Measurements from ENCODE around the gene RFX7. TPM values are rescaled to one million over a fixed set of nuclear protein-coding genes. Genes with fewer than 3 reads are reported as not detected.
"Not testable (repeated sequence)": the region's sequence is repeated elsewhere in the genome, so short reads cannot be mapped to it uniquely, and the experiment has no call there.

Gene RFX7
- total RNA-seq, 1 donor from 2014 or later: 4.2 TPM

- DNase-seq (ENCODE audit: low read depth, low spot score): peak; percentile 2
These were observed 38.4 kb downstream of the RFX7 start for GRCh38 chr15:56205061-56205876.

DNA sequence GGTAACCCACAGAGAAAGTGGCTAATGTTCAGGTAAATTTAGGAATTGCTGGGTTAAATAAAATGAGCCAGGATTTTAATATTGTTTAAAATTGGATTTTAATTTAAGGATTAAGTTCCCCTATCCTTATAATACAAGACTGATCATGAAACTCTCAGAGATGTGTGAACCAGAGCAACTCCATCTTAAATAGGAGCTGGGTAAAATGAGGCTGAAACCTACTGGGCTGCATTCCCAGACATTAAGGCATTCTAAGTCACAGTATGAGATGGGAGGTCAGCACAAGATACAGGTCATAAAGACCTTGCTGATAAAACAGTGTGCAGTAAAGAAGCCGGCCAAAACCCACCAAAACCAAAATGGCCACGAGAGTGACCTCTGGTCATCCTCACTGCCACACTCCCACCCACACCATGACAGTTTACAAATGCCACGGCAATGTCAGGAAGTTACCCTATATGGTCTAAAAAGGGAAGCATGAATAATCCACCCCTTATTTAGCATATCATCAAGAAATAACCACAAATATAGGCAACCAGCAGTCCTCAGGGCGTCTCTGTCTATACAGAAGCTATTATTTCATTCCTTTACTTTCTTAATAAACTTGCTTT is 40.3 kb downstream of the RFX7 start:
- not testable (repeated sequence) for DNase-seq (ENCODE audit: low read depth, low spot score)

GRCh38 chr15:56202701-56203100 is 41.0 kb downstream of the RFX7 start:
- no peak for DNase-seq (ENCODE audit: low read depth, low spot score)

- DNase-seq (ENCODE audit: low read depth, low spot score): no peak
These were observed 44.6 kb downstream of the RFX7 start for GRCh38 chr15:56199038-56199437.

GRCh38 chr15:56194035-56194434 is 49.6 kb downstream of the RFX7 start:
- DNase-seq (ENCODE audit: low read depth, low spot score): no peak

- DNase-seq (ENCODE audit: low read depth, low spot score): no peak
These were observed 50.8 kb downstream of the RFX7 start for GRCh38 chr15:56192659-56193442.

GRCh38 chr15:56187665-56188064 is 56.0 kb downstream of the RFX7 start:
- no peak for DNase-seq (ENCODE audit: low read depth, low spot score)

GRCh38 chr15:56185980-56186379 is 57.7 kb downstream of the RFX7 start:
- DNase-seq (ENCODE audit: low read depth, low spot score): no peak

DNA sequence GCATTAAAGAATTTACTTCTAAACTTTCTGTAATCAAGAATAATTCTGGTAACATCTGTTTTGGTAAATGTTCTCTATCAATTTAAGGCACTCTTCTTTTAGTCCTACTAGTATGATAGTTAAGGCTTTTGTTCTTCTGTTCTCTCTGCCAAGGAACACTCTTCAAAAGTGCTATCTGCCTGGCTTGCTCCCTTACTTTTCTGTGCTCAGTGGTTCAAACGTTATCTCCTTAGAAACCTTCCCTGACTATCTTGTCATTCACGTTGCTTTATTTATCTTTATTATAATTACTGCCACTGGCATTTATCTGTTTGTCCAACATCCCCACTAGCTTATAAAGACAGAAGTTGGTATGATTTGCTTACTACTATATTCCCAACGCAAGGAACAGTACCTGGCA is 59.2 kb downstream of the RFX7 start:
- no peak for DNase-seq (ENCODE audit: low read depth, low spot score)

- no peak for DNase-seq (ENCODE audit: low read depth, low spot score)
These were observed 62.8 kb downstream of the RFX7 start for GRCh38 chr15:56180851-56181250.

DNA sequence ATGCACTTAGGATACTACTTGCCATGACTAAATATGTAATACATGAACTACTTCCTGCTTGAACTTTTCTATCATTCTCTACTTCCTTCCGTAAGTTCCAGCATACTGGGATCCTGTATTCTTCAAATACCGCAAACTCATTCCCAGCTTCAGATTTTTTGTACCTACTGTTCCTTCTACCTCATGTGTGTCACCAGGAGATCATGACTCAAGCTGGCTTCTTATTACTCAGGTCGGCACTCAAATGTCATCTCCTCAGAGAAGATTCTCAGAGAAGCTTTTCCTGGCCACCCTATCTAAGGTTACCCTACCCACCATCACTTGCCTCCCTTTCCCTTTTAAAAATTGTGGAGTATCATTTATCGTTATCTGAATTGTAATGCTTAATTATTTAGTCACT is 66.7 kb downstream of the RFX7 start:
- DNase-seq (ENCODE audit: low read depth, low spot score): no peak

DNA sequence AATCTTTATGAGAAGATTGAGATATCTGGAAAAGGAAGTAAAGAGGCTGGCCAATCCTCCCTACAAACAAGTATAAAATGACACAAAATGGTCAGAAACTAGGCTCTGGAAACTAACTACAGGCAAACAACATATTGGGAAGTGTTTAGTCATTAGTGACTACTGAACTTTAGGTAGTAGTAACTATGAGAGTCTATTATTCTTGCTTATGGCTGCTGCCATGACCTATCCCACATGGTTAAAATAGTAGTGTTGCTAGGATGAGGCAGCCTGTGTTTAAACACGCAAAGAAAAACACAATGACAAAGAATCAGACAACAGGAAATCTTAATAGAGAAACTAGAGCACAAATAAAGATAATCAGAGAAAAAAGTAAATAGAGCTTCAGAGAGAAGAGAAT is 67.9 kb downstream of the RFX7 start:
- DNase-seq (ENCODE audit: low read depth, low spot score): no peak

- peak; percentile 20 for DNase-seq (ENCODE audit: low read depth, low spot score)
These were observed 69.0 kb downstream of the RFX7 start for GRCh38 chr15:56174649-56175048.

DNA sequence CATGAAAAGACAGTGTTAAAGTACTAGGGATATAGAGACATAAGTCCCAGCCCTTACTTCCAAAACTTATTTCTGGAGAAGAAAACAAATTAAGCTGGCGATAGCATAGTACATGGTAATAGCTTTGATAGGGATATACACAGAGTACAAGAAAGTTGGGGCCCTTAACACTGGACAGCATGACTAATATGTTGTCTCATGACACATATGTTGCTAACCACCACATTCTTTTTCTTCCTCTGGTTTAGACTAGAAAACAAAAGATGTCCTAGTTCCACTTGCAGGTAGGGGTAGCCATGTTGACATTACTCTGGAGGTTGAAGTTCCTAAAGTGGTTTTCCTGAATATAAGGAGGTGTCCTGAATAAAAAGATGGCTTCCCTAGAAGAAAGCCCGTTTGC is 75.3 kb downstream of the RFX7 start:
- no peak for DNase-seq (ENCODE audit: low read depth, low spot score)

DNA sequence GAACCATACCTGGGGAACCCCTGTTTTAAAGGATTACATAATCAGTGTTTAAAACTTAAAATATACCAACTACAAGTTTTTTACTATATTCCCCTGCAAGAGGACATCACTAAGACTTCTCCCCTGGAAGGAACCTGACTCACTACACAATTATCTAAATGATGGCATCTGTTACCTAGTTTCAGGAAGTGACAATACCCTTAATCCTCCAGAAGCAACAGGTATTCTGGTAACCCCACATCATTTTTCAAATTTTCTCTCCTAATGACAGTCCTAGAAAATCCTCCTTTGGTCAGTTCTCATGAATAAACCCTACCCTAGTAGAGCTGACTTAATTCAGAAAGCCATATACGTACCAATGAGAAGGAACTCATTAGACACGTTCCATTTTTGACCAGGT is 78.4 kb downstream of the RFX7 start:
- no peak for DNase-seq (ENCODE audit: low read depth, low spot score)

GRCh38 chr15:56160966-56161365 is 82.7 kb downstream of the RFX7 start:
- DNase-seq (ENCODE audit: low read depth, low spot score): no peak

- no peak for DNase-seq (ENCODE audit: low read depth, low spot score)
These were observed 86.8 kb downstream of the RFX7 start for GRCh38 chr15:56156877-56157276.

DNA sequence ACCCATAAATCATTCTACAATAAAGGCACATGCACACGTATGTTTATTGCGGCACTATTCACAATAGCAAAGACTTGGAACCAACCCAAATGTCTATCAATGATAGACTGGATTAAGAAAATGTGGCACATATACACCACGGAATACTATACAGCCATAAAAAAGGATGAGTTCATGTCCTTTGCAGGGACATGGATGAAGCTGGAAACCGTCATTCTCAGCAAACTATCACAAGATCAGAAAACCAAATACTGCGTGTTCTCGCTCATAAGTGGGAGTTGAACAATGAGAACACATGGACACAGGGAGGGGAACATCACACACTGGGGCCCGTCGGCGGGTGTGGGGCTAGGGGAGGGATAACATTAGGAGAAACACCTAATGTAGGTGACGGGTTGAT is 88.4 kb downstream of the RFX7 start:
- not testable (repeated sequence) for DNase-seq (ENCODE audit: low read depth, low spot score)

DNA sequence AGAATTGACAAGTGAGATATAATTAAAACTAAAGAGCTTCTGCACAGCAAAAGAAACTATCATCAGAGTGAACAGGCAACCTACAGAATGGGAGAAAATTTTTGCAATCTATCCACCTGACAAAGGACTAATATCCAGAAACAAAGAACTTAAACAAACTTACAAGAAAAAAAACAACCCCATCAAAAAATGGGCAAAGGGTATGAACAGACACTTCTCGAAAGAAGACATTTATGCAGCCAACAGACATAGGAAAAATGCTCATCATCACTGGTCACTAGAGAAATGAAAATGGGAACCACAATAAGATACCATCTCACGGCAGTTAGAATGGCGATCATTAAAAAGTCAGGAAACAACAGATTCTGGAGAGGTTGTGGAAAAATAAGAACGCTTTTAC is 88.9 kb downstream of the RFX7 start:
- not testable (repeated sequence) for DNase-seq (ENCODE audit: low read depth, low spot score)

DNA sequence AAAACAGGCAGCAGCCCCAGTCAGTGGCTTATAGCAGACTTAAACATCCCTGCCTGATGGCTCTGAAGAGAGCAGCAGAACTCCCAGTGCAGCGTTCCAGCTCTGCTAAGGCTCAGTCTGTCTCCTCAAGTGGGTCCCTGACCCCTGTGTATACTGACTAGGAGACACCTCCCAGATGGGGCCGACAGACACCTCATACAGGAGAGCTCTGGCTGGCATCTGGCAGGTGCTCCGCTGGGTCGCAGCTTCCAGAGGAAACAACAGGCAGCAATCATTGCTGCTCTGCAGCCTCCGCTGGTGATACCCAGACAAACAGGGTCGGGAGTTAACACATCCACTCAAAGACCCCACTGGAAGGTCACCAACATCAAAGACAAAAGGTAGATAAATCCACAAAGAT is 93.5 kb downstream of the RFX7 start:
- no peak for DNase-seq (ENCODE audit: low read depth, low spot score)

DNA sequence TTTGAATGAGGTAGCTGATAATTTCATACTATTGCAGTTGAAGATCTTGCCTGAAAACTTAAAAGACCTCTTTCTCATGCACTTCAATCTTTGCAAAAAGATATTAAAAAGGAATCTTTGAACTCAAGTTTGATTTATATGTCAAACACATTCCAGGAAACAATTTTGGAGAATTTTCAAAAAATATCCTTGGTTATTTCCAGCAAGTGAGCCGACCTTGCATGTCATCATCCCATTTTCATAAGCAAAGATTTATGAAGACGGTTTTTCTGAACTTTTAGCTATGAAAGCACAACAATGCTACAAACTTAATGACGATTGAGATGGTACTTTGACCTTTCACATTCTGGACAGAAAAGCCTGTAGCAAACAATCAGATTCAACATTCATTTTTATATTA is 95.6 kb downstream of the RFX7 start:
- DNase-seq (ENCODE audit: low read depth, low spot score): no peak

- DNase-seq (ENCODE audit: low read depth, low spot score): no peak
These were observed 96.9 kb downstream of the RFX7 start for GRCh38 chr15:56146756-56147155.

All from pulmonary artery endothelial cell (primary cell).